HTERT RPE-1 (cell line): ENCODE results near the gene FAM219A.
"Not testable (repeated sequence)": the region's sequence is repeated elsewhere in the genome, so short reads cannot be mapped to it uniquely, and the experiment has no call there.

ENCODE experiments used
- in situ Hi-C: fragments of 300-500 bp; cut with MboI; formaldehyde crosslinking; loops from 4 replicates; pipeline ENCODE4 v1.14.3; 2020; ENCODE audit warnings: low sequenced_read_pairs

The FAM219A gene

DNA sequence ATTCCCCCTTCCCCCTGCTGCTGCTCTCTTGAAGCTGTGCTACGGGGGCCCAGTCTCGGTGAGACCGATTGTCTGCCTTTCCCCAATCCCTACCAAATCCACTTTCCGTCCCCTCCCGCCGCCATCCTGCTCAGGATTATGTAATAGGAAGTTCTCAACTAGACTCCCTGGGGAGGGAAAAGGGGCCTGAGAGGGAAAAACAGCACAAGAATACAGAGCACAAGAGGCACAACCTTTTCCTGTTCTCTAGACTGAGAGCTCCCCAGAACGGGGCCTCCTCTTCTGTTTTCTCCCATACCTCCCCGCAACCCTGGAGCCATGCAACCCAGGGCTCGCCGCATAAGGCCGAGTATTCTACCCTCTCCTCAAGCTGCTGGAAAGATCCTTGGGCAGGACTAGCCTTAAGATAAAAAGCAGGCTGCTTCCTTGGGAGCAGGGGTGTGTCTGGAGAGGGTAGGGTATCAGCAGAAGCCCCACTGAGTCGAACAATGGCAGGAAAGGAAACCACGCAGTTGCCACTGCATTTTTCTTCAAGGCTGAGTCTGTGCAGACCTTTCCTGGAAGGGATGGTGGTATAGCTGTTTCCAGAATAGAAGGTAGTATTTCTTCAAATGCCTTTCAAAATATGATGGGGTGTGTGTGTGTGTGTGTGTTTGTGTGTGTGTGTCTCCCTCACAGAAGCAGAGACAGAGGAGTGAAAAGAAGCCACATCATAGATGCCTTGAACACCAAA lies 94.6 kb downstream of the FAM219A start:
- in situ Hi-C loops = no loop called here

DNA sequence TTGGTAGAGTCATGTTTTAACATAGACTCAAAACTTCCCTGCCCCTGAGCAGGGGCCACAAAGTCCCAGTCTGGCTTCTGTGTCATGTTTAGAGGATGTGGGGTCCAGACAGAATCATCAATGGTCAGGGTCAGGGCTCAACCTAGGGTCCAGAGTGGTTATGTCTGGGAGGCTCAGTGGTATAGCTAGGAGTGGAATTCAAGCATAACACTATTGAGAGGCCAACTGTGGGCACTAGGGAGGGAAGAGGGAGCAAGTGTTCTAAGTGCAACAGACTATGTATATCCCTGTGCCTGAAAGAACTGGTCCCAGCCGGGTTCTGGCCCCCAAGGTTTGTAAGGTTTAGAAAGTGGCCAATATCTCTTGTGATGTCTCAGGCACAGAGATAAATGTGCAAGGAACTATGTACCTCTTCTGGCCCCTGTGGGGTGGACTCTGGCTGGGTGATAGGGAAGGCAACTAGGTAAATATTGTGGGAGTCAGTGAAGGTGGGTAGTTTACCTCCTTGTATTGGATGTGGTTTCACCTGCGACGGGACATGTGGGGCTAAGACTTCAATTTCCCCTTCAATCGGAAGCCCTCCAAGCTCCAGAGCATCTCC lies 95.7 kb downstream of the FAM219A start:
- in situ Hi-C loops = no loop called here

- in situ Hi-C loops = not testable (repeated sequence)
These were observed 105.4 kb downstream of the FAM219A start for GRCh38 chr9:34352957-34353356.

- in situ Hi-C loops = not testable (repeated sequence)
These were observed 106.2 kb downstream of the FAM219A start for GRCh38 chr9:34352122-34352652.

DNA sequence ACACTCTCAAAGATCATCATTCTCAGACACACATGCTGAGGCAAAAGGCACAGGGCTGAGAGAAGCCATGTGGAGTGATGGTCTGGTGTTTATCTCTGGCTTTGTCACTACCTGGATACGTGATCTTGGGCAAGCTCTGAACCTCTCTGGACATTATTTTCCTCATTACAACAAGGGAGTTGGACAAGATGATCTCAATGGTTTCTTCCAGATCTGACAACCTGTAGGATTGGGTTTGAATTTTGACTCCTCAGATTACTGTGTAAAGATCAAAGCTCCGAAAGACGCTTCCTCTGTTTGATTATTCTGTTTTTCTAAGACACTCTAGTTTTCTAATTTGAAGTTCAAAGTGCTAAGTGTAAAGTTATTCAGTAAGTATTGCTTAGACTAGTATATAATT lies 109.0 kb downstream of the FAM219A start:
- in situ Hi-C loops = no loop called here
